ENCODE measurements around the gene RNF144B. TPM values are rescaled to one million over a fixed set of nuclear protein-coding genes. Genes with fewer than 3 reads are reported as not detected.
A peak's percentile ranks its signal among the peaks of the same experiment; 100 is the strongest.
"Not testable (repeated sequence)": the region's sequence is repeated elsewhere in the genome, so short reads cannot be mapped to it uniquely, and the experiment has no call there.

Gene RNF144B
- total RNA-seq, 2 donors from 2014 or later, result 19.0 to 20.0 TPM

DNA sequence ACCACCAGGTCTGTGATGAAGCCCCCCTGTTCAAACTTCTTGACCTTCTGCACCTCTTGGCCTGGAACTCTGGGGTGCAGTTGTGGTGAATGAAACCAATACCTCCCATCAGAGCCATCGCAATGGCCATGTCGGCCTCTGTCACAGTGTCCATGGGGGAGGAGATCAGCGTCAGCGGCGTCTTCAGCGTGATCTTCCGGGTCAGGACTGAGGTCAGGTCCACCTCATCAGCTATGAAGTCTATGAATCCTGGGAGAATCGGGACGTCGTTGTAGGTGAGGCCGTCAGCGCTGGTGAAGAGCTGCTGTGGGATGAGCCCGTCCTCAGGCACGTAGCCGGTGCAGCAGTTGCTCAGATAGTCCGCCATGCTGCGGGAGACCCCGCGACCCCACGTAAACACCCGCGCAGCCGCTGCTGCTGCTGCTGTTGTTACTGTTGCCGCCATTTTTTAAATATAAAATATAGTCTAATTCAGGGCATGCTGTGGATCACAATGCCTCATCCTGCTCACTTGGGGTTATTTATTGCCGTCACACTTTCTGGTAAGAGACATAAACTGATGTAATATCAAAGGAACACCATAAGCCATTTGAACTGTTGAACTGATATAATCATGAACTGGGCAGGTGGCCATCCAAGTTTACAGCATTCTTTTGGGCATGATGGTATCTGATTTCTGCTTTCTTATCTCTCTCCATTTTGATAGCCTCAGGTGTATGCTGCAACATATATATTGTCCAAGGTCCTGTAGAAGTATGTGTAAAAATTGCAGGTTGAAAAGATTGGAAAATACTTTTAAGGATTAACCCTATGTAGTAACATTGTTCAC lies 18.7 kb upstream of the RNF144B start:
- ATAC-seq (no peak), DNase-seq (no peak)
- intact Hi-C loops (cut with DNase I), result no loop called here

DNA sequence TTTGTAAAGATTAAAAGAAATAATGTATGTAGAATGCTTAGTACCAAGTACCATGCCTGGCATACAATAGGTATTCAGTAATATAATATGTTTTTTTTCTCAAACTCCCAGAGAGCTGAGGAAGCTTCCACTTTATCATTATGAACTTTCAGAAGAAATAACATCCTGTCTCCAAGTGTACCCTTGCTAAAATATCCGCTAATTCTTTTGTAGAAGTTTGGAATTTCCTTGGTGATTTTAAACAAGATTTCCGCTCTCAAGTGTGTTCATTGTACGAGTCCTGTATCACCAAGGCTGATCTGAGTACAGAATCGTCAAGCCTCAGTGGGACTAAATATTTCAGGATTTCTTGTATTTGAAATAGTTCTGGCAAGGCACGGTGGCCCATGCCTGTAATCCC lies 16.1 kb upstream of the RNF144B start:
- ATAC-seq, result no peak

DNA sequence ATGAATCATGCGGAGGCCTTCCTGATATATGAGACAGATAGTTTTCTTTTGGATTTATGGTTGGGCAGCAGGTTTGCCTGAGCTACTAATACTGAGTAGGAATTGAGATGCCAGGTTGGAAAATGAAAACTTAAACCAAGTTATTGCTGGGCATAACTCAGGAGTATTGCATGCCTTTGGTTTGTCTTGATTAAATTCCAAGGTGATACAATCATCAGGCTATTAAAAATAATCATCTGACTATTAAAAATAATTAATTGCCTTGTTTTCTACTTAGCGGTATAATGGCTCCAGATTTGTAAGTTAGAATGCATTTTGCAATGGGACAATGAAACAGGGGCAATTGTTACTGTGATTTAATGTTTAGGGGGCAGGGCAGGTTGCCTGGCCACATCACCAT lies 15.5 kb upstream of the RNF144B start:
- DNase-seq (no peak), ATAC-seq (no peak)
- intact Hi-C loops (cut with DNase I), result no loop called here

More for the DNA sequence above, 16.1 kb upstream of the RNF144B start:
- no peak for DNase-seq
- intact Hi-C loops (cut with DNase I), result no loop called here

DNA sequence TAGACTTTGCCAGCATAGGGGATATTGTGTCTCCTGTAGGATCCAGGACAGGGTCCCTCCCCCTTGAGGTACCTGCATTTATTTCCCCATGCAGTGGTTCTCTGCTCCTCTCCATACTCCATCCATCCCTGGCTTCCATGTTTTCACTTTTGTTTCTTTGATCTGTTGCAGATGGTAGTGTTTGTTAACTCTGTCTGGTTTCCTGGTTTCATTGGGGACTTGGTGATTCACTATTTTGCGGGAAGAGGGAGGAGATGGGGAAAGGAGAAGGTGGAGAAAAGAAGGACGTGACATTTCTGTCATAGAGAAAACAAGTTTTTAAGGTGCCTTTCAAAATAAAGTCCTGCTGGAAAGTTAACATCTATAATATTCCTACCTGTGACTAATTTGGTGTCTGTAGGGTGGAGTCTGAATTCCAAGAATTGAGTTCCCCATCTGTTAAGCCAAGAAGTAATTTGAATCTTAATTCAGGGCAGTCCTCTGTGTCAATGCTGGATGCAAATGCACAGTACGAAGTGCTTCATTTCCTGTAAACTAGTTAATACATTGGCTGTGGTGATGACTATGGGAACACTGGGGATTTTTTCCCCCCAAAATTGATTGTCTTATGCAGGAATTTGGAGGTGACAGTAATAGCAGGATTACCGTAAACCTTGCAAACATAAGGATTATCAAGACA lies 6.9 kb upstream of the RNF144B start:
- intact Hi-C loops (cut with DNase I), result no loop called here
- ATAC-seq (no peak), DNase-seq (no peak)

DNA sequence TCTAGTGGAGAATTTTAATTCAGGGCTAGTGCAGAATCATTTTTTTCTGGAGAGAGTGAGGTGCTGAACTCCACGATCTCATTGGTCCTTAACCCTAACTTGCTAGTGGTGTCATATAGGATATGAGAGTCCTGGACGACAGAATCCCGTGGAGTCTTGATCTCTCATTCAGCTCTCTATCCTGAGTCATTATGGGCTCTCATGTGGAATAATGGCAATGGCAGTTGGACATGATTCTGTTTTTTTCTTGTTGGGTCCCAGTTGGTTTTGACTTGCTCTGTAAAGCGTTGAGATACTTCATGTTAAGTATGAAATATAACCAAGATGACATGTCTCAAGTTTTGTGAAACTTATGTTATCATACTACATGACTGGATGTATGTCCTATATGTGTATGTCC lies 6.3 kb upstream of the RNF144B start:
- ATAC-seq, result no peak
- intact Hi-C loops (cut with DNase I), result no loop called here

DNA sequence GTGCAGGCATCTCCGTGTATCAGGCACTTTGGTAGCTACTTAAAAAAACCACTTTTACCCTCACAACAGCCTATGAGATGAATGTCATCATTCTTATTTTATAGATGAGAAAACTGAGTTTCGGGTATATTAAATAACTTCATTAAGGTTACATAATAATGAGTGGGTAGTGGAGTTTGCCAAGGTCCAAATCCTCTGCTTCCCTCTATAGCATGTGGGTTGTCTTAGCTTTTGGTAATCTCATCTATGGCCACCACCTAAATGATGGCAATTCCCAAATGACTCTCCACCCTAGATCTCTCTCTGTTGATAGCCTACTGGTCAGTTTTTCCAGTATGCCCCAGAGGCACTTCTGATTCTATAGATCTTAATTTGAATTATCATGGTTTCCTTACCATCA lies 3.7 kb upstream of the RNF144B start:
- intact Hi-C loops (cut with DNase I), result no loop called here
- ATAC-seq, result no peak
- DNase-seq, result no peak

More for the DNA sequence above, 6.3 kb upstream of the RNF144B start:
- DNase-seq, result no peak

DNA sequence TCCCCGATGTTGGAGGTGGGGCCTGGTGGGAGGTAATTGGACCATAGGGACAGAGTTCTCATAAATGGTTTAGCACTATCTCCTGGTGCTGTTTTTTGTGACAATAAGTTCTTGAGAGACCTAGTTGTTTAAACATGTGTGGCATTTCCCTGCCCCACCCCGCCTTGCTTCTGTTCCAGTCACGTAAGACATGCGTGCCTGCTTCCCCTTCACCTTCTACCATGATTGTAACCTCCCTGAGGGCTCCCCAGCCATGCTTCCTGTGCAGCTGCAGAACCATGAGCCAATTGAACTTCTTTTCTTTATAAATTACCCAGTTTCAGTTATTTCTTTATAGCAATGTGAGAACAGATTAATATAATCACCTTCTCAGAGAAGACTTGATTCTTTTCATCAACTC lies 2.5 kb upstream of the RNF144B start:
- intact Hi-C loops (cut with DNase I), result no loop called here
- ATAC-seq (no peak), DNase-seq (no peak)

DNA sequence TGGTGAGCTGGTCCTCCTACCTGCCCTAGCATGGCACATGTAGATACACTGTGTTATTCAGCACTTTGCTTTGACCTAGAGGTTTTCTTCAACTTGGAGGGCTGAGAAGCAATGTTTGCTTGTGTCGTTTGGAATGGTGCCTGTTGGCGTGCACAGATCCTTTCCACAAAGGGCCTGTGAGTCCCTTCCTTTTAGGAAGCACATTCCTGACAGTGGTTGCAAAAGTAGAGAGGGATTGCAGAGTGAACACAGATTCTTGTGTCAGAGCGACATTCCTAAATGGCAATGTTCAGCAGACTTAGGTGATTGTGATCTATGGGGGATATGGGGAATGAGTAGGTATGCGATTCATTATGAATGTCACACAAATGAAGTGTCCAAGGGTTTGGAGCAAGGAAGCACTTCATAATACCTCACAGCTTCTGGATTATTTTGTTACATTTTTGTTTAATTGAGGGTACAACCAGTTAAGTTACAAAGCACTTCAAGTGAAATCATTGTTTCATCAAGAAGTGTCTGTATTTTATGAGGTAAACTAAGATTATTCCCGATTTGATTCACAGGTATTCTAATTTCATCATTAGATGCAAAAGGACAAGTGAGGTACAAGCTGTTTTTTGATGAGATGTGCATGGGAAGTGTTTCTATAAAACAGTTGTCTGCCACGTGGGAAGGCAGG lies 713 bp upstream of the RNF144B start:
- ATAC-seq (peak; percentile 21 to 56), DNase-seq (peak; percentile 71)
- intact Hi-C loops (cut with DNase I), result no loop called here

DNA sequence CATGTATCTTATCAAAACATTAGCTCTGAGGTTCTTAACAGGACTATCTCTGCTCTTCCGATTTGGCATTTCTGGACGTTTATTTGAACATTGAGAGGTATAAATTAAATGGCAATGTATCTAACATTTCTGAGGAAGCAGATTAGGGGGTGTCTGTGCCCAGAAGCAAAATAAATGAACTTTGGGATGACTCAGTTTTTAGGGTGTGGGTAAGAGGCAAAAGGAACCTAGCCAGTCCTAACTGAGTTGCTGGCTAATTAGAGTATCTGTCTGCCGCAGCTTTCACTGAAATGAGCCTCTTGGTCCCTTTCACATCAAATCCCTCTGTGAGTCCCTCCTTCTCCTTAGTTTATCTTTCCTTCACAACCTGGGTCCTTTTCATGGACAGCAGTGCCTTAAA lies 1.1 kb downstream of the RNF144B start:
- DNase-seq, result no peak
- peak in 1 of 2 donors; percentile 8 for ATAC-seq
- intact Hi-C loops (cut with DNase I), result no loop called here

DNA sequence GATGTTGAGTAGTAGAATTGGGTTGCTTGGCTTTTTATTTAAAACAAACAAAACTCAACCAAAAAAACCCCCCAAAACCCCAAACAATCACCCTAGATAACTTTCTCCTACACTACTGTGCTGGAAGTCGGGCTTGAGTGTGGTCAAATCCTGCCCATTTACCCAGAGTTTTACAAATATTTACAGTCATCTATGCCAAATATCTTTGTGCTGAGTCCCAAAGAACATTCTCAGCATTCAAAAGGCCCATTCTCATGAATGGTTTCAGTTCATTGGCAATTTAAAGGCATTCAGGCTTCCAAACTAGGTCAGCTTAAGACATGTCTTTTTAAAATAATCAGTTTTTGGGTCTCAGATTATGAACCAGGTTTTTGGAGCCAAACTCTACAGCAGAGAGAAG lies 1.8 kb downstream of the RNF144B start:
- DNase-seq, result no peak
- no peak for ATAC-seq
- intact Hi-C loops (cut with DNase I), result no loop called here

DNA sequence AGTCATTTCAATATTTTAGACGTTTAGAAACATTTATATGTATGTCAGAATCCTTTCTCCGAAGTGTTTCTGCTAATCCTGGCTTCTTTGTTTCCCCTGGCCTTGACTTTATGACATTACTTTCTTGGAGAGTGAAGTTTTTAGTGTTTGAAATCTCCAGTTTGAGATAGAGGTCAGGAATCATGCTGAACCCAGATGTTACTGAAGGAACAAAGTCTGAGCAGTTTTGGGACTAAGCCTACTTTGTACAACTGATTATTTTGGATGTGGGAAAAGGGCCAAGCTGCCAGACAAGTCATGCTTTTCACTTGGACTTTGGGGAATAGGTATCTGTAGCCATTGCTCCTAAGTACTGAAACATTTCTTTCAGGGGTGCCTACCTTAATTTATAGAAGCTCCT lies 2.3 kb downstream of the RNF144B start:
- DNase-seq (no peak), ATAC-seq (no peak)
- intact Hi-C loops (cut with DNase I), result no loop called here

DNA sequence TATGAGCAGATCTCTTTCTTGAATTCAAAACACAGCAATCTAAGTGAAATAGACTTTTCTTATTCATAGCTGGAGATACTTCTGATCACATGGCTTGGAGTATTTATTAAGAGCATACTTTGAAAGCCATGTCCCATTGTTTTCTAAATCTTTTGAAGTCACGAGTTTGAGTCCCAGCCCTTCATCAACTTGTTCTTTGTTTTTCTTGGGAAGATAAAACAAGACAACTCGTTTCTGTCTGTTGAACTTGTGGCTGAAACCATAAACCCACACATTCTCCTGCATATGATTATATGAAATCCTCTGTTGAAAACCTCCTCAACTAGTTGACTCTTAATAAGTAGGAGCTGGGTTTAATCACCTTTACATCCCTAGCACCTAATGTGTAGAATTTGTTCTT lies 3.3 kb downstream of the RNF144B start:
- intact Hi-C loops (cut with DNase I), result no loop called here
- no peak for ATAC-seq
- DNase-seq, result no peak

DNA sequence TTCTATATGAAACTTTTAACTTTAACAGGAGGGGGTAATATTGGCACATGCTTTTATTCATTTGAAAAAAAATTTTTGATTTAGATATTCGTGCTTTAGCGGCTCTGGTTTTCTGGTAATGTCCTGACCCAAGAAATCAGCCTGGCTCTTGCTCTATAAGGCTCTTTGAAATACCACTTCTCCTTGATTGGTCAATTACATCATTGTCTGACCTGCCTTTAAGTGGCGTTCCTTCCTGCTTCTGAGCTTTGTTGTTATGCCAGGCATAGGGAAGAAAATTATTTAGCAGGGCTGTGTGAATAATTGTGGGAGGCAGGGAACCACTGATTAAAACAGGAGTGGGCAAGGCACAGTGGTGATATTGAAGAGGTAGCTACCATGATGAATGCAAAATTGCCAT lies 3.9 kb downstream of the RNF144B start:
- no peak for ATAC-seq
- no peak for DNase-seq
- intact Hi-C loops (cut with DNase I), result no loop called here

DNA sequence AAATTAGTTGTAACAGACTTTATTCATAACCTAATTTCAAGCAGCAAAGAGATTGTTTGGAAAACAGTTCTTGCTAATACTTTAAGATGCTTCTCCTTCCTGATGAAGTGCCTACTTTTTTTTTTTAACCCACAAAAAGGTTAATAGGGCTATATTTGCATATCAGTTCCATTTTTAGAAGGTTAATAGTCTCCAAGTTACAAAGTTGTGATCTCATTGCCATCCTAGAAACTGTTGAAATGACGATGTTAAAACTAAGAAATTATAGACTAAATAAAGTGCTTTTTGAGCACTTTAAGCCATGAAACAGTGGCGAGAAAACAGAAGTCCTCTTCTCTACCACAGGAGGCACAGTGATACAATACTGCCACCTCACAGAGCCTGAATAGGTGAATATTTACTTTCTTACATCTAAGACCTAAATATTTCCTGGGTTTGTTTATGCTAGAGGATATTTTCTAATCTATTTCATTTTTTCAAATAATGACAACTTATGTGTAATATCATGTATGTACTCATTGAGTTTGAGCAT lies 5.3 kb downstream of the RNF144B start:
- intact Hi-C loops (cut with DNase I), result no loop called here
- ATAC-seq (no peak), DNase-seq (no peak)

DNA sequence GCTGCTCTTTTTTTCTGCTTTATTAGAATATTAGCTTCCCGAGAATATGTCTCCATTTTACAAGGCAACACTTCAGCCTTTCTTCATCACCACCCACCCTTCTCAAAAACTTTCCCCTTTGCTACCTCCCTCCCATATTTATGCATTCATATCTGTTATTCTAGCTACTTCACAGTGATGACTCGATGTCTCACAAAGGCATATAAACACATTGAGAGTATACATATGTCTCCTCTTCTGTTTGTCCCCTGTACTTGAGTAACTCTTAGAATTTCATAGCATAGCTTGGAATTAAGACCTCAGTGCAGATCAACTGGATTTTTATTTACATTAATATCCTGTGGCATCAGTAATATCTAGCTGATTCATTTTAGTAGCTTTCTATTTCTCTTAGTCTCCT lies 6.5 kb downstream of the RNF144B start:
- ATAC-seq (no peak), DNase-seq (no peak)
- intact Hi-C loops (cut with DNase I), result no loop called here

DNA sequence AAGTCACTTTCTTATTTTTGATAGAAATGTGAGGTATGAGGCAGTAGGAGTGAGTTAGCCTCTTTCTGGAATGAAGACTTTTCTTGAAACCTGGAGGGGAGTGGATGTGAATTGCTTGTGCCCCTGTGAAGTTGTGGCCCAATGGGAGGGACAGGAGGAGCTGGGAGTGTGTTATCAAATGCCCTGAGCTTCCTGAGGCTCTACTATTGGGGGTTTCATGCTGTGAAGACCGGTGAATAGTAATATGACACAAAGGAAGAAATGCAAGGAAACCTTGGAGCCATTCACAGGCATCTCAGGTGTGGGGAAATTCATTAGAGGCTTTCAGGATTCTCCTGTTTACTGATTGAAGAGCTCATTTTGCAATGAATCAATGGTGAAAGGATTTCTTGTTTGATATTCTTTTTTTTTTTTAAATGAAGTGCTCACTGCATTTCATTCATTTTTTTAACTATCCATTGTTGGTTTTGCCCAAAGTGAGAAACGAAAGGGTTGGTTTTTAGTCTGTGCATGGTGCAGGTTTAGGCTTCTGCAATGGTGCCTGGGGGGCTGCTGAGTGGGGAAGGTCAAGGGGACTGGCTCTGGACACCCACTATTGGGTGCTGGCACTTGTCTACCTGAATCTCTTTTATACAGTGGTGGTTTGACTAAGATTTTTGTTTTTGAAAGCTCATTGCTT lies 8.2 kb downstream of the RNF144B start:
- DNase-seq, result no peak
- intact Hi-C loops (cut with DNase I), result no loop called here
- ATAC-seq, result no peak

DNA sequence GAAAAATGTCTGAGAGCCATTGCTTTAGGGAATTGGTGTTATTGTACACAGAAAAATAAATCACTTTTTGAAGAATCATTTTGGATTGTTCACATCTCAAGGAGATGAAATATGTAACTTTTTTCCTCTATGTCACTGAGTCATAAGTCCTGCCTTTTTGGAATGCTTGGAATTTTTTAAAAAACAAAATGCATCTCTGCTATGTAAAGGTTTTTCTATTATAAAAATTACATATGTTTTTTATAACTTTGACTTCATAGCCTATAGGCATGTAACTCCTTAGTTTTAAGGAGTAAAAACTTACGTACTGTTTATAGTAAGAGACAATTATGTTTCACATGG lies 8.7 kb downstream of the RNF144B start:
- DNase-seq, result no peak
- intact Hi-C loops (cut with DNase I), result no loop called here
- no peak for ATAC-seq

DNA sequence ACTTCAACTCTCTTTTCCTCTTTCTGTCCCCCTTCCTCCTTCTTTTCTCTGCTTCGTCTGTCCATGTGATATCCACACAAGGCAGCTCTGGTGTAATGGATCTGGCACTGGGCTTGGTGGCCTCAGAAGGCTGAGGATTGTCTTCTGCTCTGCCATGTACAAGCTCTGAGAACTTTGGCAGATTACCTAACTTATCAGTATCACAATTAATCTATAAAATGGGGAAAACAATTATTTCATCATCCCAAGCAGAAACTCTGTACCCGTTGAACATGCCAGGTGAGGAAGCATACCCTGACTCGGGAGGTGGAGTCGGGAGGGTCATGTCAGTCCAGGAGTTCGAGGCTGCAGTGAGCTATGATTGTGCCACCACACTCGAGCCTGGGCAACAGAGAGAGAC lies 10.6 kb downstream of the RNF144B start:
- no peak for ATAC-seq
- intact Hi-C loops (cut with DNase I), result no loop called here
- no peak for DNase-seq

DNA sequence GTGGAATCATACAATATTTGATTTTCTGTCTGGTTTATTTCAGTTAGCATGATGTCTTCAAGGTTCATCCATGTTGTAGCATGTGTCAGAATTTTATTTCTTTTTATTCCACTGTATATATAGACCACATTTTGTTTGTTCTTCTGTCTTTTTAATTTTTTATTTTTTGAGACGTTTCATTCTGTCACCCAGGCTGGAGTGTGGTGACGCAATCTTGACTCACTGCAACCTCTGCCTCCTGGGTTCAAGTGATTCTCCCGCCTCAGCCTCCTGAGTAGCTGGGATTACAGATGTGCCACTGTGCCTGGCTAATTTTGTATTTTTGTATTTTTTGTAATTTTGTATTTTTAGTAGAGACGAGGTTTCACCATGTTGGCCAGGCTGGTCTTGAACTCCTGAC lies 11.1 kb downstream of the RNF144B start:
- intact Hi-C loops (cut with DNase I); ATAC-seq; DNase-seq: not testable (repeated sequence)
